DMS153 treated with DMSO at 0.1 percent for 48 hours (cell line): ENCODE measurements around the gene CPZ.
"Not testable (repeated sequence)": the region's sequence is repeated elsewhere in the genome, so short reads cannot be mapped to it uniquely, and the experiment has no call there.

Experiments used
- DNase-seq: peaks from one replicate; lab custom pipeline; 2025; ENCODE audit not compliant: unreplicated experiment; lab: John Stamatoyannopoulos, UW

The CPZ gene

GRCh38 chr4:8608714-8609391, 16.3 kb downstream of the CPZ start:
- DNase-seq = no peak

- no peak for DNase-seq
These were observed 16.8 kb downstream of the CPZ start for GRCh38 chr4:8609406-8609805.

GRCh38 chr4:8609824-8610350, 17.3 kb downstream of the CPZ start:
- DNase-seq = no peak

- DNase-seq = no peak
These were observed 18.5 kb downstream of the CPZ start for GRCh38 chr4:8610858-8611616.

GRCh38 chr4:8612646-8613045, 20.1 kb downstream of the CPZ start:
- no peak for DNase-seq

- no peak for DNase-seq
These were observed 21.1 kb downstream of the CPZ start for GRCh38 chr4:8613421-8614364.

- DNase-seq = no peak
These were observed 22.0 kb downstream of the CPZ start for GRCh38 chr4:8614365-8615193.

GRCh38 chr4:8615366-8615765, 22.8 kb downstream of the CPZ start:
- DNase-seq = no peak

GRCh38 chr4:8615921-8616787, 23.6 kb downstream of the CPZ start:
- no peak for DNase-seq

- no peak for DNase-seq
These were observed 24.3 kb downstream of the CPZ start for GRCh38 chr4:8616831-8617230.

- DNase-seq = no peak
These were observed 25.0 kb downstream of the CPZ start for GRCh38 chr4:8617486-8618040.

- DNase-seq = no peak
These were observed 25.9 kb downstream of the CPZ start for GRCh38 chr4:8618421-8618820.

- no peak for DNase-seq
These were observed 26.6 kb downstream of the CPZ start for GRCh38 chr4:8618961-8619720.

- DNase-seq = not testable (repeated sequence)
These were observed 28.6 kb downstream of the CPZ start for GRCh38 chr4:8621135-8621534.

GRCh38 chr4:8624601-8625272, 32.2 kb downstream of the CPZ start:
- not testable (repeated sequence) for DNase-seq

- not testable (repeated sequence) for DNase-seq
These were observed 37.8 kb downstream of the CPZ start for GRCh38 chr4:8630240-8630905.

- not testable (repeated sequence) for DNase-seq
These were observed 39.3 kb downstream of the CPZ start for GRCh38 chr4:8631896-8632295.
